Activated T-cell treated with anti-CD3 and anti-CD28 coated beads for 1 hour (primary cell): ENCODE results near the gene KCTD11.

Experiments
- DNase-seq: peaks from one replicate; pipeline ENCODE4 v3.0.0-alpha.2; 2020; ENCODE audit warnings: low read depth

KCTD11 gene

DNA sequence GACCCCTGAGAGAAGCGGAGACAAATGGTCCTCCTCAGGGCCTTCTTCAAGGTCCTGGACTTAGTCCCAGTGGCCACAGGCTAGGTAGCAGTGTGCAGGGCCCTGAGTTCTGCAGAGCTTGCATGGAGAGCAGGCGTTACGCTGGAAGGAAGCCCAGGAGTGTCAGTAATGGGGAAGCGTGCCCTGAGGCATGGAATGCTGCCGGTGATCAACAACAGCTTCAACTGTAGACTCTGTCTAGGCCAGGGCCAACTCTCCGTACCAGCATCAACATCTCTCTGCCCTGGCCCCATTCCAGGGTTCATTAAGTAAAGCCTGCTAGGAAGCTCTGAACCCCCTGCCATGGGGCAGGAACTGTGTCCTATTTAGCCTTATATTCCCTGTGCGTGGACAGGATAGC is 28.4 kb downstream of the KCTD11 start:
- DNase-seq: no peak

DNA sequence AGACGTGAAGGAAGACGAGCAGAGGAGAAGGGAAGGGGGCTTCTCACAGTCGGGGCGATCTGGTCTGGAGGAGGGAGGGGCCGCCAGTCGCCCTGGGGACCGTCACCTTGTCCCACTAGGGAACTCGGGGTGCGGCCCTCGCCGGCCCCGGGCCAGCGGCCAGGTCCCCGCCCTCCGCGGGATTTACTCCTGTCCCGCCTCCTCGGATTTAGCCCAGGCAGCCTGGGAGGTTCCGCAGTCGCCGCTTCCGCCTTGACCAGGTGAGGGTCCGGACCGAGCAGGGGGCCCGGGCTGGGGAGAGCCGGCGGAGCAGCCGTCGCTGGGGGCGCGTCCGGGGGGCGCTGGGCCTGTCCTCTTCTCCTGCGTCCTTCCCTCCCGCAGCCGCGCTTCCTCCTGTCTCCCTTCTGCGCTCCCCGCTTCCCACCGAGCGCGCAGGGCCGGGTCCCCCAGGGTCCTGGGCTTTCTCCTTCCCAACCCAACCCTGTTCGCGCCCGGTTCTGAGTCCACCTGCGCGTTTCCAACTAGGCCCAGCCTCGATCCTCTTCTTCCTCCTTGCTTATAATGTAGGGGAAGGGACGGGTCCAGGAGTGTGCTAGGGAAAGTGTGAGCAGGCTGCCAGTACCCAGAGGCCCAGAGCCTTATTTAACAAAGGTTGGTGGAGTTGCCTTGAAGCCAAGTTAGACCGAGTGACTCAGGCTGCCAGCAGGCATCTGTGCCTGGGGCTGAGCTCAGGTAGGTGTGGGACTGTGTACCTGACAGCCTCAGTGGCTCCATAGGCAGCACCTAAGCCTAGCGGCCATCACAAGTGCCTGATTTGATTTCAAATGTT is 29.1 kb downstream of the KCTD11 start, which contains the start of gene TNK1:
Gene TNK1 (plus strand): TSS at position 235 of the 829 bp plus-strand sequence. CDS start 1,838 bp downstream, outside the sequence.
- no peak for DNase-seq

DNA sequence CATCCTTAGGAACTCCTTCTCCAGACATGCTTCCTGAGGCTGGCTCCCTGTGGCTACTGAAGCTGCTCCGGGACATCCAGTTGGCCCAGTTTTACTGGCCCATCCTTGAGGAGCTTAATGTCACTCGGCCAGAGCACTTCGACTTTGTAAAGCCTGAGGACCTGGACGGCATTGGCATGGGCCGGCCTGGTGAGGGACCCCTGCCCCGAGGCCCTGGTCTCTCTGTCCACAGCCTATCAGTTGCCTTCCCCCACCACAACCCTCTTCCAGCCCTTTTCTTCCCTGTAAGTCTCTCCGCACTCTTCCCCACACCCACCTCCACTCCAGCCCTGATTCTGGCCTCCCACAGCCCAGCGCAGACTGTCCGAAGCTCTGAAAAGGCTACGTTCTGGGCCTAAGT is 30.9 kb downstream of the KCTD11 start:
- DNase-seq: no peak

DNA sequence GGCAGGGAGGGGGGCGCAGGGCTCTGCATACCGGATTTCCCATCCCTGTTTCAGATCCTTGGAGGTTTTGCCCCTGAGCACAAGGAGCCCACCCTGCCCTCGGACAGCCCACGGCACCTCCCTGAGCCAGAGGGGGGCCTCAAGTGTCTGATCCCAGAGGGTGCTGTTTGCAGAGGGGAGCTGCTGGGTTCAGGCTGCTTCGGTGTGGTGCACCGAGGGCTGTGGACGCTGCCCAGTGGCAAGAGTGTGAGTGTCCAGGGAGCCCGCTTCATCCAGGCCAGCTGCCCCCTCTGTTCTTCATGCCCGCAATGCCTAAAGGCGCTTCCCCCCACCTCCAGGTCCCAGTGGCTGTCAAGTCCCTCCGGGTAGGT is 31.4 kb downstream of the KCTD11 start:
- DNase-seq: no peak

DNA sequence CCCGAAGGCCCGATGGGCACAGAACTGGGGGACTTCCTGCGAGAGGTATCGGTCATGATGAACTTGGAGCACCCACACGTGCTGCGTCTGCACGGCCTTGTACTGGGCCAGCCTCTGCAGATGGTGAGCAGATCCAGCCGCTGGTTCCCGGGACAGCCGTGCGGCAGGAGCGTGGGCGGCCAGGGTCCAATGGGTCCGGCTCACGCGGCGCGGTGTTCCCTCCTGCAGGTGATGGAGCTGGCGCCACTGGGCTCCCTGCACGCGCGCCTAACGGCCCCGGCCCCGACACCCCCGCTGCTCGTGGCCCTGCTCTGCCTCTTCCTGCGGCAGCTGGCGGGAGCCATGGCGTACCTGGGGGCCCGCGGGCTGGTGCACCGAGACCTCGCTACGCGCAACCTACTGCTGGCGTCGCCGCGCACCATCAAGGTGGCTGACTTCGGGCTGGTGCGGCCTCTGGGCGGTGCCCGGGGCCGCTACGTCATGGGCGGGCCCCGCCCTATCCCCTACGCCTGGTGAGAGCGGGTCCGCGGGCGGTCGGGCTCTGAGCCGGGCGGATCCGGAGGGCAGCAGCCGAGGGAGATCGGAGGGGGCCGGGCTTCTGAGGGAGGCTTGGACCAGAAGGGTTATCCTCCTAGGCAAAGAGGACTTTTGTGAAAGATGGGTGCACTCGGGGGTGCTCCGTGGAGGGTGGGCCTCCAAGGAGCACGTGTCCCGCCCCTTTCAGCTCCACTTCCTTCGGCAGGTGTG is 32.0 kb downstream of the KCTD11 start:
- DNase-seq: peak; percentile 67

DNA sequence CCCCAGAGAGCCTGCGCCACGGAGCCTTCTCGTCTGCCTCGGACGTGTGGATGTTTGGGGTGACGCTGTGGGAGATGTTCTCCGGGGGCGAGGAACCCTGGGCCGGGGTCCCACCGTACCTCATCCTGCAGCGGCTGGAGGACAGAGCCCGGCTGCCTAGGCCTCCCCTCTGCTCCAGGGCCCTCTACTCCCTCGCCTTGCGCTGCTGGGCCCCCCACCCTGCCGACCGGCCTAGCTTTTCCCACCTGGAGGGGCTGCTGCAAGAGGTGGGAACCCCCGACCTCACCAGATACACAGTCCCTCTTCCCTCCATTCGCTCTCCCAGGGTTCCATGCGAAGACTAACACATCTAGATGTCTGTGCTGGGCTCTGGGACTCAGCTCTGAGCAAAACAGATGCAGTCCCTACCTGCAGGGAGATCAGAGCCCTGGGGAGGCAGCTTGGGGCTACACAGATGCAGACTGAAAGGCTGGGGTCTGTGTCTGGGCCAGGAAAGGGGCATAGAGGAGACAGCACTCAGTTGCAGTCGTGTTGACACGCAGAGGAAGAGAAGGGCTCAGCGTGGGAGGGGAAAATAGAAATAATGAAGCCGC is 32.6 kb downstream of the KCTD11 start:
- DNase-seq: no peak

DNA sequence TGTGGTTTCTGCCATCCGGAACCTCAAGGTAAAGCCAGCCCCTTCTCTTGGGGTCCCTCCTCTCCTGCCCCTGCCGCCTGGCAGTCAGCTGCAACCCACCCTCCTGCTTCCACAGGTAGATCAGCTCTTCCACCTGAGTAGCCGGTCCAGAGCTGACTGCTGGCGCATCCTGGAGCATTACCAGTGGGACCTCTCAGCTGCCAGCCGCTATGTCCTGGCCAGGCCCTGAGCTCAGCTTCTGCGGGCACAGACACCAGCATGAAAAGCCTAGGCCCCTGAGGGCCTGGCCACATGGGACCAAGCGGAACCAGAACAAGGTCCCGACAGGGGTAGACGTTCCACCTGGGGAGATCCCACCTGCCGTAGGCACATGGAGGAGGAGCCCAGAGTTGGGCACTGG is 36.9 kb downstream of the KCTD11 start:
- DNase-seq: no peak

DNA sequence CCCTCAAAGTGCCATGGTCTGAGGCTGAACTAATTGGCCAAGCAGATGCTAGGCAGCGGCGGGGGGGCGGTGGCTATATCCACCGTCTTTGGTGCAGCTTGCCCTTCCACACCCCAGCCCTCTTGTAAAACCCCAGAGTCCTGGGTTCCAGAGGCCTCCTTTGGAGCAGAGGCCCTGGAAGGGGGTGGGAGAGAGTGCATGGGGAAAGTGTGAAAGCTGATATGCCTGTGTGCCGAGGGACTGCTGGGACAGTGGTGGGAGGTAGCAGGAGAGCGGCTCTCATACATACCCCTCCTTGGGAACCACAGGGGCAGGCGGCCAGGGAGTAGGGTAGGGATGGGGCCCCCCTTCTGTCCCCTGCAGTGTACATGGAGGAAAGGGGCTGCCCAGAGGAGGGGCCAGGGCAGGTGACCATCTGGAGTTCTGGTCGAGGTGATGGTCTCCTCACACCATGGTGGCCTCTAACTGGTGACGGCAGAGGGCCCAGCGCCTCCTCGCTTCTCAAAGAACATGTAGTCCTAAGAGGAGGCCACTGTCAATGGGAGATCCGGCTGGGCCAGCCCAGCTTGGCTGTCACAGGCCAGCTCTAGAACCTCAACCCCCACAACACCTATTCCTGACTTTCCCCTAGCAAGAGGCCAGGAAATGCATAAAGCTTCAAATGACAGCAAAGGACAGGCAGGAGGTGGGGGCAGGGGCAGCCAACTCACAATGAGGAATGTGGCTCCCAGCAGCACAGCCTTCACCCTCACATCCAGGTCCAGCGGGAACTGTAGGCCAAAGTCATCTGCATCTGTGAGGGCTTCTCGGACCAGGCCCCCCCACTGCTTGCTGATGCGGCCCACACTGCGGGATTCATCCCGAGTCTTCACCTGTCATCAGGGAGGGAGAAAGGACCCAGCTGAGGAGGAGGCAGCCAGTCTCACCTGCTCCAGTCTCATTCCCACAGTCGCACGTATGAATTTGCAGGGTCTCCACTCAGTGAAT is 38.3 kb downstream of the KCTD11 start:
- DNase-seq: no peak

DNA sequence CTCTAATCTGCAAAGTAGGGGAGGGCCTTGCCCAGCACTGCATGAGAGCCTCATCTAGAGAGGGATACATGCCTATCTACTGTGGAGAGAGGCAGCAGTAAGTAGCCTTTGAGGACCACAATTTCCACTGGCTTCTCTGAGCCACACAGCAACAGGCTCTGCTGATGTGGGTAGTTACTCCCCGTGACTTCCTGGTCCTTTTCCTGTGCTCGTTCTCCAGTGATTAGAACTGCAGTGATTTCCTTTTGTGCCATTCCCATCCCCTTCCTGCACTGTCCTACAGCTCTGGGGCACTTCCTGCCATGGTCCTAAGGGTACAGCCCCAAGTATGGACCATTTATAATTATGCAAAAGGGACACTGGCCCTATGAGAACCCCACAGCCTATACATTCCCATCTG is 39.3 kb downstream of the KCTD11 start:
- DNase-seq: no peak

DNA sequence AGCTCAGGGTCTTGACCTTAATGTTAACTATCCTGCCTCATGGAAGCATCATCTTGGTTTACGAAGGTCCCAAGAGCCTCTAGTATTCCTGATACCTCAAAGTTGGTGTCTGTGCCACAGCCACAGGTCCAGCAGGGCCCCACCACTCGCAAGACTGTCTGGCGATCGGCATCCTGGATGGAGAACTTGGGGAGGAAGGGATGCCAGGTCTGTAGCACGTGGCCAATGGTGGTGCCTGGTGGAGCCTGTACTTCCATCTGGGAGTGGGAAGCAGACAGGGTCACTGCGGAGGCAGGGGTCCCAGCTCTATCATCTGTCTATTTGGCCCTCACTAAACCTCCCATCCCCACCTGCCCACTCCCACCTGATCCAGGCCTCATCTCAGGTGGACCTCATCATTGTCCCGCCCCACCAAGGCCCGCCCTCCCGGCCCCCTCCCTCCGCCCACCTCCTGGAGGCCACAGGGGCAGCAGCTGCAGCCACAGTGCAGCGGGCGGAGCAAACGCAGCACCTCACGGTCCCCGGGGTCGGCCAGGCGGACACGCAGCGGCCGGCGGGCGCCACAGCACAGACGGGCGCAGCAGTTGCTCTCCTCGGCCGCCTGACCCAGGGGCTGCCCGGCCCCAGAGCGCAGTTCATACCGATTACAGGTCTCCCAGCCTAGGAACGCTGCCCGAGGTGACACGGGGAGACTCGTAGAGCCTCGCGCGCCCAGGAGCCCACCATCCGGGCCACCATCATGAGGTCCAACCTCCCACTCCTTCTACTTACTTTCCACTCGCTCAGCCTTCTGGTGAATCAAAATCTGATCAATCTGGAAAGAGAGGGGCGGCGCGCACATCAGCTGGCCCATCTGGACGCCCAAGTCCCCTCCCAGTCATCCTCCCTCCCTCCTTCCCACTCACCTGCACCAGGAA is 41.0 kb downstream of the KCTD11 start:
- no peak for DNase-seq

DNA sequence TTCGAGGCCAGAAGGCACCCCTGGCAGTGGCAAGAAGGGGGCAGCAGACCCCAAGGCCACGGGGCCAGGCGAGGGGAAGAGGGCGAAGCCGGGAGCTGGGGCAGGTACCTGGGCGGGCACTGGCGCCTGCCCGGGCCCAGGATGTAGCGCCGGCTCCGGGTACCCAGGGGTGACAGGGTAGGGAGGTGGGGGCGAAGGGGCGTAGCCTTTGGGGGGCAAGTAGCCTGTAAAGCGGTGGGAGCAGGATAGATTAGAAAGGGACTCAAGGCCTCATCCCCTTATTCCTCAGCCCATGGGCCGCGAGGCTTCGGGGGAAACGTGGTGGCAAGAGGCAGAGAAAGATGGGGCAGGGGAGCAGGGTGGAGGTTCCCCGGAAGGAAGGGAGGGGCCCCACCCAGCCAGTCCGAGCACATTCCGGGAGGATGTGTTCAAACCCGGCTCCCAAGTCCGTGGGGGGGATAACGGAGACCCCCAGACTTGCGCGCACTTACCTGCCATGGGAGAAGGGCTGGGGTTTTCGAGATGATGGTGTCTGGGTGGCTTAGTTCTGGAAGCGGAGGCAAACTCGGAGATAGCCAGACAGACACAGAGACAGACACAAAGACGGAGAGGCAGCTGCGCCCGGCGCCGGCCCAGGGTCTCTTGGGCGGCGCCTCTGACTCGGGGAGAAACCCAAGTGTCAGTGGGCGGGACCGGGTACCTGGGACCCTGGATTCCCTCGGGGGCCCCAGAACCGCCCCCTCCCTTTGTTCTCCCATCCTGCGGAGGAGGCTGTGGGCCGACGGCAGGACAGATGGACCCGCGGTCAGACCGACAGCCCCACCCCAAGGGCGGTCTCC is 41.9 kb downstream of the KCTD11 start:
- DNase-seq: peak; percentile 53

DNA sequence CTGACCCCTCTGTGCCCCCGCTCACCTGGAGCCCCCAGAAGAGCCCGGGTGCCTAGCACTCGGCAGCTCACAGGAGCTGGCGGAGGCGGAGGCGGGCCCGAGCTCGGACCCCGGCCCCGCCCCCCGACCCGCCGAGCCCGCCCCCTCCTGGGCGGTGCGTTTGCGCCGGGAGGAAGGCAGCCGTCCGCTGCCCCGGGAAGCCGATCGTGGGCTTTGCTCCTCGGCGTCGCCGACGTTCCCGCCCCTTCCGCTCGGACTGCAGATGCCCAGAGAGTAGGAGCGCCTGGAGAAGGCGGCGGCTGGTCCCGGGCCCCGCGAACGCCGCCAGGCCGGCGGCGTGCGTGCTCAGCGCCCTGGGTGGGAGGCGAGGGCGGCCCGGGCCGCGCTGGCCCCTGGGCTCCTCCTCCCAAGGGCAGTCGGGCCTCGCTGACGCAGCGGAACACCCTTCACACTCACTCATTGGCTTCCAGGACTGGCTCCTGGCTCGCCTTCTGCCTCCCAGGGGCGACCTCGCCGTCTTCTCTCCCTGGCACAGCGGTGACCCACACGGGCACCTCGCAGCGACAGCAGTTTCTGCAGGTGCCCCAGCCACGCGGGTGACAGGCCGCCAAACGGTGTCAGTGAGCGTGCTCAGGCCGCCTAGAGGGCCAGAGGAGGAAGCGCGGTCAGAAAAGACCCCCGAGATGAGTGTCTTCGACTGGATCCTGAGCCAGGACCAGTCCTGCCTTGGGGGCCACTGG is 42.7 kb downstream of the KCTD11 start, which contains the start of gene PLSCR3:
Gene PLSCR3 (minus strand): TSS at position 74 of the 740 bp plus-strand sequence. CDS start 415 bp downstream, outside the sequence.
- DNase-seq: peak; percentile 76

DNA sequence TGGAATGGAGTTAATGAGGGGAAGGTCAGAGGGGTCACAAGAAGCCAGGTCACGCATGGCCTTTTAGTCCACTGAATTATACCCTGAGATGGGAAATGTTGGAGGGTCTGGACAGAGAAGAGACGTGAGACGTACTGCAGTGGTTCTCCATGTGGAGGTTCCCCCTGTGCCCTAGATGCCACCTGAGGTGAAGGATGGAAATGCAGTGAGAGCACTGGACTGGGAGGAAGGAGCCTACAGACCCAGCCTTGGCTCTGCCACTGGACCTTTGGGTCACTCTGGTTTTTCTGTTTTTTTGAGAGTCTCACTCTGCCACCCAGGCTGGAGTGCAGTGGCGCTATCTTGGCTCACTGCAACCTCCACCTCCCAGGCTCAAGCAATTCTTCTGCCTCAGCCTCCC is 44.2 kb downstream of the KCTD11 start:
- no peak for DNase-seq

DNA sequence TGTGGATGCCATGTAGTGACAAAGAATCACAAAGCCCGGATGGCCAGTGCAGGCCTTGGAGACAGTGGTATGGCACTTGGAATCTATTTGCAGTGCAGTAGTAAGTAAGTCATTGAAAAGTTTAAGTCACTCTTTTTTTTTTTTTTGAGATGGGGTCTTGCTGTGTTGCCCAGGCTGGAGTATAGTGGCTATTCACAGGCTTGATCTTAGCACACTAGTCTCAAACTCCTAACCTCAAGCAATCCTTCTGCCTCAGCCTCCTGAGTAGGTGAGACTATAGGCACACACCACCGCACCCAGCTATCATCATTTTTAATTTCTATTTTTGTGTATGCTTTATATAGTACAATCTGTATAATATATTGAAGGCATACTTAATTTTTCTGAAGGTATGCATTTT is 46.6 kb downstream of the KCTD11 start:
- no peak for DNase-seq

DNA sequence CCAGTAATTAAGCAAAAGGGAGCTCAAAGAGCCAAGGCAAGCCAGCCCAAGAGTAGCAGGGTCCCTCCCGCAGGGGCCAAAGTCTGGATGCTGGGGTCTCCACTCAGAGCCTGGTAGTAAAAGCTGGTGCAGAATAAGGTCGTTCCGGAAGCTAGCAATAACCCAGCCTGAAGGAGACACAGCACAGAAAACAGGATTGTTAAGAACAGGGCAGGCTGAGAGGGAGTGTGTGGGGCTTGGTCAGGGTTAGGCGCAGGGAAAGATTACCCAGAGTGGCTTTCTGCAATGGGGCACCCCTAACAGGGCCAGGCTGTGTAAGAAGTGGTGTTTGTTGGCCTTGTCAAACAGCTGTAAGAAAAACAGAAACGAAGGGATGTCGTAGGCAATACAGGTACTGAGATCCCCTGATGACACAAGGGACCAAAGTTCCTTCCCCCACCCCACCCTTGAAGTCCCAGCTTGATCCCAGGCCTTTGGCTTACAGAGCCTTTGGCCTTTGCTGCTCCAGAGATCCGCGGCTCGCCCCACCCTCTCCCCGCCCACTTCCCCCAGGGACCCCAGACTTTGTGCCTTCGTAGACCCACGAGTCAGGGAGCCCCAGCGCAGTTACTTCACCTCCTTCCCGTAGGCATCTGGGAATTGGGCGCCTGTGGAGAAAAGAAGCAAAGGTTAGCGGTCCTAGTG is 51.2 kb downstream of the KCTD11 start:
- no peak for DNase-seq

DNA sequence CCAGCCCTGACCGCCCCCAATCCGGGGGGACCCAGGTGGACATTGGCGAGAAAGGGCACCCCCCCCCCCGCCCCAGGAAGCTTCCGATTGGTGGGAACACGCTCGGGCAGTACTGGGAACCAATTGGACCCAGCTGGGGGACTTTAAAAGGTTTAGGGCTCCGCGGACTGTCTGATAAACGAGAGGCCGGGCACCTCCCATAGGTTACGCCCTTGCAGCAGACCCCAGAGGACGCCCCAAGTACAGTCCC is 51.7 kb downstream of the KCTD11 start:
- DNase-seq: no peak

DNA sequence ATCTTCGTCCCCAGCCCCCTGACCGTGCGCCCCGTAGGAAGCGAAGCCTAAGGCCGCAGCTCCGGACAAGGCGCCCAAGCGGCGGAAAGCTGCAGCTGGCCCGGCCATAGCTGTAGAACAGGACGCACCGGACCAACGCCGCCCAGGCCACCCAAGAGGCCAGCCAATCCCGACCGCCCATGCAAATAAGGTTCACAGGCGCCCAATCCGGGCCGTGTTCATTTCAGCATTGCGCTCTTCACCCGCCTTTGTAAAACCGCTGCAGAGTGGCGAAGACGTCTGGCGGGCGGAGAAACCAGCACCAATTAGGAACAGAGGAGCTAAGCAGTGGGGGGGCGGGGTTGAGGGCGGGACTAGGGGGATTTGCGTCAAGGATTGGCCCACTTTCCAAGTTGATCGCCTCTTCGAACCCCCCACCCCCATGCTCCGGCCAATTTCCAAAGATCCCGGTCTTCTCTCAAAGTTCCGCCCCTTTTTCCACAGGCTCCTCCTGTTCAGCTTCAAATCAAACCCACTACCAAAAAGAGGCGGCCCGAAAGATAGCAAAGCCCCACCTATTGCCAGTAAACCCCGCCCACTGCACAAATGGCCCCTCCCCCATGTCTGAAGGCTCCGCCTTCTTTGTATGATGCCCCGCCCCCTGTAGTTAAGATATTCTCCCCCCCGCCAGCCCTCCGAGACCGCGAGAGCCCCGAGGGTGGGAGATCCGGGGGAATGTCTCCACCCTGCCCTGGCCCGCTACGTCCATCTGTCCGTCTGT is 52.2 kb downstream of the KCTD11 start, which contains the start of gene TMEM256:
Gene TMEM256 (minus strand): TSS at position 121 of the 760 bp plus-strand sequence. CDS start 13 bp downstream, at position 108.
- DNase-seq: peak; percentile 89
